GM12878 (cell line): ENCODE results near the gene ADAM19. TPM values are rescaled to one million over a fixed set of nuclear protein-coding genes. Genes with fewer than 3 reads are reported as not detected.
A peak's percentile ranks its signal among the peaks of the same experiment; 100 is the strongest.

ENCODE experiments used
- ATAC-seq: fragments of 200-7000 bp; cut with Tn5 transposase; 3 replicates; pipeline ENCODE4 v1.9.1; 2020; ENCODE audit warnings: mild to moderate bottlenecking, moderate library complexity
- BruUV-seq: library from RNA; stranded (reverse); fragments of 400-500 nt; replicated peaks from 2 replicates; lab custom pipeline; 2021; lab: Mats Ljungman, UMichigan
- CTCF ChIA-PET: fragments of 300-600 bp; sonication (Branson Sonifier 250); formaldehyde crosslinking; extraction: SDS; loops from one replicate; lab custom pipeline; 2021; ENCODE audit warnings: inconsistent platforms; lab: Yijun Ruan, JAX
- POLR2A ChIA-PET: fragments of 350-600 bp; formaldehyde crosslinking; extraction: SDS; loops from one replicate; lab custom pipeline; 2021; ENCODE audit warnings: inconsistent platforms; lab: Charles Lee
- RAD21 ChIA-PET: fragments of 300-600 bp; sonication (Branson Sonifier 250); formaldehyde crosslinking; loops from one replicate; lab custom pipeline; 2023; ENCODE audit warnings: antibody characterized with exemption; ENCODE audit not compliant: unreplicated experiment; lab: Charles Lee
- SMC1A ChIA-PET: fragments of 300-600 bp; sonication (Branson Sonifier 250); formaldehyde crosslinking; loops from one replicate; lab custom pipeline; 2023; ENCODE audit not compliant: unreplicated experiment, uncharacterized antibody; lab: Charles Lee
- DNase-seq: peaks from one replicate; pipeline ENCODE4 v3.0.0-alpha.2; 2011; ENCODE audit warnings: low read depth, low spot score
- FAIRE-seq: peaks from 3 replicates; lab custom pipeline; 2011; peaks lifted over from hg19 to GRCh38; lab: Jason Lieb, UNC
- H2AFZ ChIP-seq: 2 replicates; pipeline ENCODE4 v1.6.0; 2011; ENCODE audit warnings: low read depth, low read length, control low read depth; ENCODE audit not compliant: control insufficient read depth
- H3K27ac ChIP-seq: 2 replicates; pipeline ENCODE4 v1.5.1; 2011; ENCODE audit warnings: control low read depth; ENCODE audit not compliant: control insufficient read depth, insufficient read depth
- H3K27me3 ChIP-seq, 2 experiments: replicated peaks in 1 of 2; 2 replicates each; pipeline versions ENCODE4 v1.6.0 to v1.6.1; 2011; ENCODE audit warnings: low read length in 1 of 2; ENCODE audit not compliant: control insufficient read depth in 2 of 2, insufficient read depth in 2 of 2
- H3K36me3 ChIP-seq, 2 experiments: 2 replicates each; pipeline ENCODE4 v1.5.1; 2011; ENCODE audit warnings: low read length in 1 of 2; ENCODE audit not compliant: control insufficient read depth in 2 of 2, insufficient read depth in 2 of 2
- H3K4me1 ChIP-seq: 2 replicates; pipeline ENCODE4 v1.6.1; 2011; ENCODE audit warnings: mild to moderate bottlenecking, low read length, moderate library complexity, mixed read lengths; ENCODE audit not compliant: control insufficient read depth, insufficient read depth
- H3K4me2 ChIP-seq: 2 replicates; pipeline ENCODE4 v1.6.0; 2011; ENCODE audit warnings: control low read depth; ENCODE audit not compliant: control insufficient read depth, insufficient read depth
- H3K4me3 ChIP-seq: fragments of 200-600 bp; sonication (generic); 2 replicates; pipeline ENCODE4 v1.5.1; 2016
- H3K79me2 ChIP-seq: 2 replicates; pipeline ENCODE4 v1.6.0; 2011; ENCODE audit warnings: low read length; ENCODE audit not compliant: control insufficient read depth, insufficient read depth
- H3K9ac ChIP-seq: 2 replicates; pipeline ENCODE4 v1.8.0; 2011; ENCODE audit warnings: low read length, control low read depth, mixed read lengths; ENCODE audit not compliant: control insufficient read depth, insufficient read depth
- H3K9me3 ChIP-seq: replicated peaks from 3 replicates; pipeline ENCODE4 v1.5.1; 2011; ENCODE audit warnings: mild to moderate bottlenecking, low read length; ENCODE audit not compliant: control insufficient read depth, insufficient read depth
- H4K20me1 ChIP-seq: 2 replicates; pipeline ENCODE4 v1.6.0; 2011; ENCODE audit not compliant: control insufficient read depth, insufficient read depth
- ASH2L ChIP-seq: fragments of 300-600, 200-600 bp; sonication (generic); IDR thresholded peaks from 2 replicates; pipeline ENCODE4 v1.6.1; 2017; ENCODE audit warnings: low read depth, mild to moderate bottlenecking, borderline replicate concordance
- BACH1 ChIP-seq: fragments of 450-650 bp; IDR thresholded peaks from 2 replicates; pipeline ENCODE4 v1.6.1; 2017; ENCODE audit warnings: mild to moderate bottlenecking, borderline replicate concordance
- CHD4 ChIP-seq: fragments of 200-600 bp; sonication (generic); IDR thresholded peaks from 2 replicates; pipeline ENCODE4 v1.6.1; 2016; ENCODE audit warnings: mild to moderate bottlenecking
- E4F1 ChIP-seq: fragments of 450-650 bp; IDR thresholded peaks from 2 replicates; pipeline ENCODE4 v1.6.1; 2018; ENCODE audit warnings: borderline replicate concordance, mild to moderate bottlenecking; ENCODE audit not compliant: partially characterized antibody
- POLR2A ChIP-seq: IDR thresholded peaks from 2 replicates; pipeline ENCODE4 v1.6.1; 2011; ENCODE audit warnings: low read depth, mild to moderate bottlenecking, low read length
- RAD51 ChIP-seq: fragments of 450-650 bp; IDR thresholded peaks from 2 replicates; pipeline ENCODE4 v1.6.1; 2016; ENCODE audit warnings: moderate library complexity, mild to moderate bottlenecking, inconsistent platforms
- ZNF274 ChIP-seq: IDR thresholded peaks from one replicate; pipeline ENCODE4 v1.8.0; 2011; ENCODE audit not compliant: insufficient read length, insufficient read depth
- ZNF687 ChIP-seq: fragments of 450-650 bp; IDR thresholded peaks from 2 replicates; pipeline ENCODE4 v1.6.1; 2017; ENCODE audit warnings: mild to moderate bottlenecking, moderate library complexity
- WGBS: methylation state at CpG from one replicate; pipeline ENCODE4 v1.1.6; 2016; ENCODE audit warnings: low lambda C conversion rate; ENCODE audit not compliant: insufficient replicate concordance, insufficient coverage; ENCODE audit errors: missing lambda C conversion rate; 5-methylcytosine and 5-hydroxymethylcytosine counted together
- in situ Hi-C: fragments of 300-500 bp; cut with MboI; formaldehyde crosslinking; loops from 9 replicates; pipeline ENCODE4 v1.14.3; 2018; ENCODE audit warnings: mixed read lengths
- intact Hi-C: fragments of 100-400 bp; cut with micrococcal nuclease; formaldehyde crosslinking; loops from one replicate; pipeline ENCODE4 v1.14.2; 2022; ENCODE audit not compliant: unreplicated experiment
- polyA plus RNA-seq, 11 experiments: library from polyadenylated mRNA; depleted of rRNA in 4 of 11; unstranded in 6 of 11; stranded (reverse) in 5 of 11; fragments of >200 nt; fragmentation: Nextera tagmentation in 4 of 11; fragmentation: Illumina TruSeq in 1 of 11; extraction: Ambion mirVana in 4 of 11; extraction: Trizol in 1 of 11; gene quantifications; 1 replicate in 1 of 11; 2 replicates in 10 of 11; pipeline versions ENCODE4 v1.2.1 to v1.2.3, GENCODE V29; 2011 to 2016; ENCODE audit warnings: inconsistent platforms in 2 of 11, missing spikeins in 2 of 11, low read depth in 1 of 11
- total RNA-seq, 4 experiments: library from RNA; depleted of rRNA in 3 of 4; stranded (reverse); fragments of >200 nt in 3 of 4; fragmentation: Illumina TruSeq in 1 of 4; extraction: Trizol in 1 of 4; gene quantifications; 2 replicates each; pipeline versions ENCODE4 v1.2.1 to v1.2.3, GENCODE V29; 2013 to 2021

The ADAM19 gene
- total and polyA plus RNA-seq, 10 of the 15 experiments (the other 5 are each of a cell fraction or from before 2014, with no cell fraction given): 16.0 to 92.8 (median 44.7) TPM

GRCh38 chr5:157539503-157540022 is 36.0 kb downstream of the ADAM19 start:
- BruUV-seq: no TSS peak
- ChIA-PET CTCF (interaction anchor here (0.8 to 3.5 kb wide), 5 partner anchors 20 to 199 kb away, joined by 3 to 27 read pairs (median 9); no protein-coding TSS in a partner anchor), SMC1A (interaction anchor here (0.6 to 4.5 kb wide), 12 partner anchors 11 to 178 kb away, joined by 3 to 40 read pairs (median 6); no protein-coding TSS in a partner anchor), POLR2A (interaction anchor here (0.6 to 2.7 kb wide), 8 partner anchors 12 to 57 kb away, joined by 3 to 11 read pairs (median 4); no protein-coding TSS in a partner anchor), RAD21 (interaction anchor here (0.9 to 3.5 kb wide), 9 partner anchors 11 to 110 kb away, joined by 3 to 36 read pairs (median 20); no protein-coding TSS in a partner anchor)
- ATAC-seq: no peak
- TF ChIP-seq POLR2A (no peak), BACH1 (no peak), ASH2L (no peak), RAD51 (no peak), CHD4 (no peak), E4F1 (no peak), ZNF274 (no peak), ZNF687 (0 out of 2 replicates have a peak, but pooled peaks have one; percentile 40)
- in situ Hi-C loops (no loop called here), intact Hi-C loops (loop anchor here (1.0 to 2.0 kb wide), 4 partner anchors 19 to 57 kb away; no protein-coding TSS in a partner anchor)
- Histone ChIP-seq H3K79me2 (peaks cover 22% of the 10 kb centered on the region), H3K4me1 (peaks cover 39% of the 10 kb centered on the region), H3K4me3 (0 out of 2 replicates have a peak overlapping the region, but pooled peaks have one; percentile 56), H4K20me1 (no peaks in the 10 kb centered on the region), H3K9ac (peak overlapping the region; percentile 77), H3K9me3 (no peaks in the 10 kb centered on the region), H2AFZ (peak overlapping the region; percentile 54; the same call in 1 of the 2 replicates), H3K4me2 (peak overlapping the region; percentile 90), H3K27me3 (no peaks in the 10 kb centered on the region), H3K36me3 (peaks cover 3 to 11% of the 10 kb centered on the region in 2 experiments; a peak in 3 of 4 replicates), H3K27ac (peak overlapping the region; percentile 92)
- no peak for DNase-seq
- no peak for FAIRE-seq
- WGBS: 51% methylated on average over 4 of the region's 4 CpGs
